Measurements from ENCODE around the gene SEMA3E.

- no peak for TF ChIP-seq EZH2 (IDR thresholded peaks at IDR 0.05; ENCODE audit: insufficient read depth, low read length)
- TF ChIP-seq, protein P1, sequence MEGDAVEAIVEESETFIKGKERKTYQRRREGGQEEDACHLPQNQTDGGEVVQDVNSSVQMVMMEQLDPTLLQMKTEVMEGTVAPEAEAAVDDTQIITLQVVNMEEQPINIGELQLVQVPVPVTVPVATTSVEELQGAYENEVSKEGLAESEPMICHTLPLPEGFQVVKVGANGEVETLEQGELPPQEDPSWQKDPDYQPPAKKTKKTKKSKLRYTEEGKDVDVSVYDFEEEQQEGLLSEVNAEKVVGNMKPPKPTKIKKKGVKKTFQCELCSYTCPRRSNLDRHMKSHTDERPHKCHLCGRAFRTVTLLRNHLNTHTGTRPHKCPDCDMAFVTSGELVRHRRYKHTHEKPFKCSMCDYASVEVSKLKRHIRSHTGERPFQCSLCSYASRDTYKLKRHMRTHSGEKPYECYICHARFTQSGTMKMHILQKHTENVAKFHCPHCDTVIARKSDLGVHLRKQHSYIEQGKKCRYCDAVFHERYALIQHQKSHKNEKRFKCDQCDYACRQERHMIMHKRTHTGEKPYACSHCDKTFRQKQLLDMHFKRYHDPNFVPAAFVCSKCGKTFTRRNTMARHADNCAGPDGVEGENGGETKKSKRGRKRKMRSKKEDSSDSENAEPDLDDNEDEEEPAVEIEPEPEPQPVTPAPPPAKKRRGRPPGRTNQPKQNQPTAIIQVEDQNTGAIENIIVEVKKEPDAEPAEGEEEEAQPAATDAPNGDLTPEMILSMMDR (IDR thresholded peaks at IDR 0.05; ENCODE audit: insufficient read depth, low read depth, low read length), result no peak
These were observed 98.8 kb downstream of the SEMA3E start for GRCh38 chr7:83550100-83550499.

Measured in astrocyte (in vitro differentiated cells and primary cell).